HG02973 (cell line): ENCODE data around the gene CDH26.

ENCODE experiments used
- ATAC-seq: cut with Tn5 transposase; IDR thresholded peaks from one replicate; pipeline ENCODE4 v1.9.1; 2021; ENCODE audit warnings: moderate library complexity; ENCODE audit not compliant: unreplicated experiment

CDH26 gene

GRCh38 chr20:60057866-60058807 lies 99.9 kb downstream of the CDH26 start:
- no peak for ATAC-seq

GRCh38 chr20:60058879-60059278 lies 100.7 kb downstream of the CDH26 start:
- no peak for ATAC-seq

DNA sequence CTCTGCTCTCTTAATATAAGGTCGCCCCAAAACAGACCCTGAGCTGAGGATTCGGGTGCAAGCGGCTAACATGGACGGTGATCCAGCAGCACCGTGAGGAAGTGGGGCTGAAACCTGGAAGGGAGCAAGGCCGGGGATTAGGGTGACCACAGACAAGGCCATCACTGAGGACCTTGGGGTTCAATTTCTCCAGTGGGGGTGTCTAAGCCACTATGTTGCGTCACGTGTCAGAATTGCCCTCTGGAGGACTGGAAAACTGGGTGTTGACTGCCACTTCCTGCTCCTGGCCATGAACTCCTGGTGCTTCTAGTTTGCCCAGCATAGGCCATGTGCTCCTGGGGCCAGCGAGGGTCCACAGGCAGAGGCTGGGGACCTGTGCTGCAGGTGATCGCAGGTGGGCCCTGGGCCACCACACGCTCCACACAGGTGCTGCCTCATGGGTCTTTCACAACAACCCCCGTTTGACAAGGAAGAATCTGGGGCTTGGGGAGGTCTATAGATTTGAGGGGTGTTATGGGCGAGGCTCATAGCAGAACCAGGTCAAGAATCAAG lies 101.9 kb downstream of the CDH26 start:
- ATAC-seq, result no peak

- ATAC-seq, result no peak
These were observed 102.4 kb downstream of the CDH26 start for GRCh38 chr20:60060593-60060992.

- no peak for ATAC-seq
These were observed 104.3 kb downstream of the CDH26 start for GRCh38 chr20:60062431-60063047.

DNA sequence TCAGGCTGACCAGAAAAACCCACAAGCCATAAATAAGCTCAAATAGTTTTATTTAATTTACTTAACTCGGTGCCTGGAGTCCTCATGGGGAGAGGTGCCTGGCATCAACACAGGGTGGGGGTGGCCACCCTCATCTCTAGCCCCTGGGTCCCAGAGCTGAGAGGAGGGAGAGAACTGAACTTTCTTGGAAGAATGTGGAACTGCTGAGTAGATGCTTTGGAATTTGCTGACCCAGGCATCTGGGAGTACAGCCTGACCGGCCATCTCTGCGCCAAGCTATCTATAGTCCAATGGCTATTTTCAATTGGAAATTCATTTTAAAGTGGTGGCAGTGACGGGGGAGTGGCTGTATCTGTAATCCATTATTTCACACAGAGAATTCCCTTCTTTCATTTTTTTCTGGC lies 104.8 kb downstream of the CDH26 start:
- no peak for ATAC-seq

DNA sequence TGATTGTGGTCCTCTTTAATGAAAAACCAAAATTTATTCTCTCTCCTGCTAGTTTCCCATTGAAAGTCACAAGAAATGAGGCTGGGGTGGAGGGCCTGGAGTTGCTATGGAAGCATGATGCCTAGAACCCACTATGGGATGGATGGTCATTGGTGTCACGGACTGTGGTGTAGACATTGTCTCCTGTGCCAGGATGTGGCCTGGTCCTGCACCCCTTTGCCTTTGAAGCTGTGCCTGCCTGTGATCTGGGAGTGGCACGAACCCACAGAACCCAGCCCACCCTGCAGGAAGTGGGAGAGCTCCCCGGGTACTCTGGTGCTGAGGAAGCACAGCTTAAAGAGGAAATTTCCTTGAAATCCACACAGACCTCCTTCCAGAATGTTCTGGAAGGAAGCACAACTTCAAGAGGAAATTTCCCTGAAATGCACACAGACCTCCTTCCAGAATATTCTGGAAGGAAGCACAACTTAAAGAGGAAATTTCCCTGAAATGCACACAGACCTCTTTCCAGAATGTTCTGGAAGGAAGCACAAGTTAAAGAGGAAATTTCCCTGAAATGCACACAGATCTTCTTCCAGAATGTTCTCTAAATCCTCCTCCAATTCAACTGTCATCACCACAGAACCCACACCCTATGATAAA lies 105.6 kb downstream of the CDH26 start:
- no peak for ATAC-seq
